ENCODE data around the gene LYZL6.
A peak's percentile ranks its signal among the peaks of the same experiment; 100 is the strongest.
"Not testable (repeated sequence)": the region's sequence is repeated elsewhere in the genome, so short reads cannot be mapped to it uniquely, and the experiment has no call there.

LYZL6 gene

DNA sequence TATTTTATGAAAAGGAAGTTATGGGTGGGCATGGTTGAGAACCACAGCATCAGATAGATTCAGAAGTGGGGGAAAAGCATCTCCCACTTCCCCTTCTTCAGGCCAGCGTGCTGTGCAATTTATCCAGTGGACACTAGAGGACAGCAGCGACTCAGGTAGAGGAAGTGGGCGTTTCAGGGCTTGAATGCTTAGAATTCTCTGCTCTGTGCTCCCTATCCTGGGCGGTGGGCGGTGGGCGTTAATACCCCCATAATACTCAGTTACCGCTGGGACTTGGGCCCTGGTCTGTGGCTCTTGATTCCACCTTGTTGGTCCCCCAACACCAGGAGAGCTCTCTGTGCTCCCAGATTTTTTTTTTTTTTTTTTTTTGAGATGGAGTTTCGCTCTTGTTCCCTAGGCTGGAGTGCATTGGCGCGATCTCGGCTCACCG, 3.7 kb upstream of the LYZL6 start:
- H3K27me3 ChIP-seq (ENCODE audit: insufficient read depth, insufficient read length), result no peaks in the 10 kb centered on the region
- no peak overlapping the region for H3K4me3 ChIP-seq (ENCODE audit: insufficient read length, low read depth)
- H3K4me1 ChIP-seq (ENCODE audit: insufficient read depth, insufficient read length), result no peaks in the 10 kb centered on the region
- no peaks in the 10 kb centered on the region for H3K36me3 ChIP-seq (ENCODE audit: insufficient read depth, insufficient read length, low read length)
- TF ChIP-seq ZNF274 (IDR thresholded peaks at IDR 0.05; ENCODE audit: low read depth, low read length) (no peak), YY1 (IDR thresholded peaks at IDR 0.05; ENCODE audit: insufficient read depth, insufficient read length) (no peak), SUZ12 (IDR thresholded peaks at IDR 0.05; ENCODE audit: extremely low read depth, insufficient read depth, insufficient read length) (no peak)
- peak; percentile 42 for DNase-seq (ENCODE audit: low read depth, low spot score)
- H3K9ac ChIP-seq (ENCODE audit: insufficient read length, low read depth), result no peak overlapping the region
- H3K9me3 ChIP-seq (ENCODE audit: insufficient read depth, low read length), result no peaks in the 10 kb centered on the region

DNA sequence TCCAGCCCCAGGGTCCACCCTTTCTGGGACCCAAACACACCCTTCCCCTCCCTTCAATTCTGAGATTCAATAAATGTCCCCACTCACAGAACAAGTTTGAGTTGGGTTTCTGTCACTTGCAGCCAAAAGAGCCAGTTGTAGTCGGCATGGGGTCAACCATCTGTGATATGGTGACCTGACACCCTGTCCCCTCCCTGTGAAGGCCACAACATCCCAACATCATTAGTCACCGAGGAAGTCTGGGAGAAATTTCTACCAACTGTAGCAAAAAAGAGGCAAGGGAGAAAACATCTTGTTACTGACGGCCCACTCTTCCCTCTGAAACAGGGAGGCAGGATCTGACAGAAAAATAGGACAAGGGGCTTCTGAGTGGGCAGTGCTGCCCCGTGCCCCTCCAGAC, 638 bp upstream of the LYZL6 start:
- Histone ChIP-seq H3K36me3 (ENCODE audit: insufficient read depth, insufficient read length, low read length) (no peaks in the 10 kb centered on the region), H3K9ac (ENCODE audit: insufficient read length, low read depth) (no peak overlapping the region), H3K4me3 (ENCODE audit: insufficient read length, low read depth) (no peak overlapping the region), H3K9me3 (ENCODE audit: insufficient read depth, low read length) (no peaks in the 10 kb centered on the region), H3K27me3 (ENCODE audit: insufficient read depth, insufficient read length) (no peaks in the 10 kb centered on the region), H3K4me1 (ENCODE audit: insufficient read depth, insufficient read length) (no peaks in the 10 kb centered on the region)
- no peak for DNase-seq (ENCODE audit: low read depth, low spot score)
- TF ChIP-seq YY1 (IDR thresholded peaks at IDR 0.05; ENCODE audit: insufficient read depth, insufficient read length), result no peak
- no peak for TF ChIP-seq ZNF274 (IDR thresholded peaks at IDR 0.05; ENCODE audit: low read depth, low read length)
- TF ChIP-seq SUZ12 (IDR thresholded peaks at IDR 0.05; ENCODE audit: extremely low read depth, insufficient read depth, insufficient read length), result no peak

DNA sequence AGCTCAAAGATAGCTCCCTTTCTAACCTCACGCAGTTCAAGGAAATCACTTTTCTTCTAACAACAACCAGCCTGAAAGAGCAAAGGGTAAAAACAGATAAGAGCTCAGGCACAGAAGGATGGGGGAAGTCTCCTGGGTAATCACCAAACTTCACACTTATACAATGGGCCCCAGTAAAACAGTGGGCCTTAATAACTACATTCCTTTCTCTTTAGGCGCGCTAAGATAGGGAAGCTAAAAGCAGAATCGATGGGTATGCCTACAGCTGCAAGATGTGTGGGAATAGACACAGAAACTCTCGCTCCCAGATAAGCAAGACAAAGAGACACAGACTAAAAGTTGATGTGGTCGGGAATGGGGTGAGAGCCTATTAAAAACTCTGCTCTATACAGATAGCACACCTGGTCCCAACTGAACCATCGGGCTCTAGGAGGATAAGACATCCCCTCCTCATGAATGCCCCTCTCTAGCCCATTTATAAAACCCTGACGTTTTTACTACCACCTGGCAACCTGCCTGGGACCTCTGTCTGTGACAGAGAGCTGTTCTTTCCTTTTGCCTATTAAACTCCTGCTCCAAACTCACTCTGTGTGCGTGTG, 826 bp downstream of the LYZL6 start:
- no peak overlapping the region for H3K4me3 ChIP-seq (ENCODE audit: insufficient read length, low read depth)
- TF ChIP-seq YY1 (IDR thresholded peaks at IDR 0.05; ENCODE audit: insufficient read depth, insufficient read length) (no peak), SUZ12 (IDR thresholded peaks at IDR 0.05; ENCODE audit: extremely low read depth, insufficient read depth, insufficient read length) (no peak), ZNF274 (IDR thresholded peaks at IDR 0.05; ENCODE audit: low read depth, low read length) (no peak)
- H3K36me3 ChIP-seq (ENCODE audit: insufficient read depth, insufficient read length, low read length), result no peaks in the 10 kb centered on the region
- no peaks in the 10 kb centered on the region for H3K4me1 ChIP-seq (ENCODE audit: insufficient read depth, insufficient read length)
- no peak overlapping the region for H3K9ac ChIP-seq (ENCODE audit: insufficient read length, low read depth)
- no peak for DNase-seq (ENCODE audit: low read depth, low spot score)
- H3K27me3 ChIP-seq (ENCODE audit: insufficient read depth, insufficient read length), result no peaks in the 10 kb centered on the region
- H3K9me3 ChIP-seq (ENCODE audit: insufficient read depth, low read length), result no peaks in the 10 kb centered on the region

DNA sequence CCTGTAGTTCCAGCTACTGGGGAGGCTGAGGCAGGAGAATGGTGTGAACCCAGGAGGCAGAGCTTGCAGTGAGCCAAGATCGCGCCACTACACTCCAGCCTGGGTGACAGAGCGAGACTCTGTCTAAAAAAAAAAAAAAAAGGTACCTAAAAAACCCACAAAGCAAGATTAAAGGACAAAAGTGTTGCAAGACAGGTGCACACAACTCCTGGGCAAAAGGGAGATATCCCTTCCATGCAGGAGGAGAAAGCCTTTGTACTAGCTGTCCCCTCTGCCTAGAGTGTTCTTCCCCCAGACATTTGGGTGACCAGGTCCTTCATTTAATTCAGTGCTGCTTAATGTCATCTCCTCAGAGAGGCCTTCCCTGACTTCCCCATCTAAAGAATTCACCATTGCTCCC, 5.0 kb downstream of the LYZL6 start:
- H3K9ac ChIP-seq (ENCODE audit: insufficient read length, low read depth); H3K4me3 ChIP-seq (ENCODE audit: insufficient read length, low read depth); DNase-seq (ENCODE audit: low read depth, low spot score); H3K4me1 ChIP-seq (ENCODE audit: insufficient read depth, insufficient read length); H3K9me3 ChIP-seq (ENCODE audit: insufficient read depth, low read length); H3K27me3 ChIP-seq (ENCODE audit: insufficient read depth, insufficient read length); H3K36me3 ChIP-seq (ENCODE audit: insufficient read depth, insufficient read length, low read length): not testable (repeated sequence)

DNA sequence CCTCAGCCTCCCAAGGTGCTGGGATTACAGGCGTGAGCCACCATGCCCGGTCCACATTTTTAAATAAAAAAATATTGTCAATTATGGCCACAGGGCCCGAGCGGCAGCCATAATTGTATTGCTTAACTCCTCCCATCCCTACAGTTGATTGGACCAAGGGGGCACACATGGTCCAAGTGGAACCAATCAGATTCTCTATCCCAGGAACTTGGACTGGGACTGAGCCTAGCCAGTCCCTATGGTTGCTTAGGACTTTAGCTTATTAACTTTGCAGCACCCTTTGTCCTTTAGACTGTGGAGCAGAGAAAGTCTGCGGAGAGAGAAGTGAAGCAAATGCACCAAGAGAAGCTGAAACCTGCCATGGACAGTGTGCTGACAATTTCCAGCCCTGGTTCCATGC, 7.5 kb downstream of the LYZL6 start:
- H3K9ac ChIP-seq (ENCODE audit: insufficient read length, low read depth), result no peak overlapping the region

DNA sequence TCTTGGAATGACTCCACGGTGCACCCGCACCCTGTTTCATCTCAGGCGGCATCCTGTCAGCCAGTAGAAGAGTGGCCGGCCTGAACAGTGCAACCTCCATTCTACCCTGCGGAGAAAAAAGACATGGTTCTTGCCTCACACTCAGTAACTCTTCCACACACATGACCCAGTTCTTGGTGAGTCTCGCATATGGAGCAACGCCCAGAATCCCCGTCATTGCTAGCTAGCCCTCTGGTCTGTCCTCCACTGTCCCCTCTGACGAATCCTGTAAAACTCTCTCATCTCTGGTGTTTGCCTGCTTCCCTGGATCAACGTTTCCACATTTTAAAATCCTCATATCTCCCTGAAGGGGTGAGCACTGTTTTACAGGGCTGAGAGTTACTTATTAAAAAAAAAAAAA, 8.8 kb downstream of the LYZL6 start:
- Histone ChIP-seq H3K27me3 (ENCODE audit: insufficient read depth, insufficient read length) (no peaks in the 10 kb centered on the region), H3K36me3 (ENCODE audit: insufficient read depth, insufficient read length, low read length) (no peaks in the 10 kb centered on the region), H3K4me1 (ENCODE audit: insufficient read depth, insufficient read length) (no peaks in the 10 kb centered on the region), H3K9me3 (ENCODE audit: insufficient read depth, low read length) (no peaks in the 10 kb centered on the region), H3K4me3 (ENCODE audit: insufficient read length, low read depth) (no peak overlapping the region), H3K9ac (ENCODE audit: insufficient read length, low read depth) (no peak overlapping the region)
- TF ChIP-seq ZNF274 (IDR thresholded peaks at IDR 0.05; ENCODE audit: low read depth, low read length) (no peak), SUZ12 (IDR thresholded peaks at IDR 0.05; ENCODE audit: extremely low read depth, insufficient read depth, insufficient read length) (no peak), YY1 (IDR thresholded peaks at IDR 0.05; ENCODE audit: insufficient read depth, insufficient read length) (no peak)
- DNase-seq (ENCODE audit: low read depth, low spot score), result no peak

More for the DNA sequence above, 7.5 kb downstream of the LYZL6 start:
- DNase-seq (ENCODE audit: low read depth, low spot score), result no peak
- TF ChIP-seq YY1 (IDR thresholded peaks at IDR 0.05; ENCODE audit: insufficient read depth, insufficient read length) (no peak), SUZ12 (IDR thresholded peaks at IDR 0.05; ENCODE audit: extremely low read depth, insufficient read depth, insufficient read length) (no peak), ZNF274 (IDR thresholded peaks at IDR 0.05; ENCODE audit: low read depth, low read length) (no peak)
- Histone ChIP-seq H3K27me3 (ENCODE audit: insufficient read depth, insufficient read length) (no peaks in the 10 kb centered on the region), H3K9me3 (ENCODE audit: insufficient read depth, low read length) (no peaks in the 10 kb centered on the region), H3K4me3 (ENCODE audit: insufficient read length, low read depth) (no peak overlapping the region), H3K36me3 (ENCODE audit: insufficient read depth, insufficient read length, low read length) (no peaks in the 10 kb centered on the region), H3K4me1 (ENCODE audit: insufficient read depth, insufficient read length) (no peaks in the 10 kb centered on the region)

DNA sequence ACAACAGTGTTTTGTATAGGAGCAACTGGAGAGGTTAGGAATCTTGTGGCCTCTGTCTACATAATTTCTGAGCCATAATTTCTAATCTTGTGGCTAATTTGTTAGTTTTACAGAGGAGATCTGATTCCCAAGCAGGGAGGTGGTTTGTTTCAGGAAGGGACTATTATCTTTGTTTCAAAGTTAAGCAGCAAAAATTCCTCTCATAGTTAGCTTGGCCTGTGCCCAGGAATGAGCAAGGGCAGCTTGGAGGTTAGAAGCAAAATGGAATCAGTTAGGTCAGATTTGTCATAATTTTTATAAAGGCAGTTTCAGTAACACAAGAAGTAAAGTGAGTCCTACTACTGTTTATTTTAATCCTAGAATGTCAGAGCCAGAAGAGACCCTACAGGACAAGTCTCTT, 10.9 kb downstream of the LYZL6 start:
- H3K4me1 ChIP-seq (ENCODE audit: insufficient read depth, insufficient read length), result no peaks in the 10 kb centered on the region
- no peak overlapping the region for H3K9ac ChIP-seq (ENCODE audit: insufficient read length, low read depth)
- H3K4me3 ChIP-seq (ENCODE audit: insufficient read length, low read depth), result no peak overlapping the region
- no peaks in the 10 kb centered on the region for H3K36me3 ChIP-seq (ENCODE audit: insufficient read depth, insufficient read length, low read length)
- no peaks in the 10 kb centered on the region for H3K27me3 ChIP-seq (ENCODE audit: insufficient read depth, insufficient read length)
- TF ChIP-seq ZNF274 (IDR thresholded peaks at IDR 0.05; ENCODE audit: low read depth, low read length) (no peak), YY1 (IDR thresholded peaks at IDR 0.05; ENCODE audit: insufficient read depth, insufficient read length) (no peak), SUZ12 (IDR thresholded peaks at IDR 0.05; ENCODE audit: extremely low read depth, insufficient read depth, insufficient read length) (no peak)
- no peak for DNase-seq (ENCODE audit: low read depth, low spot score)
- no peaks in the 10 kb centered on the region for H3K9me3 ChIP-seq (ENCODE audit: insufficient read depth, low read length)

Measured in NT2/D1 (cell line).